KBM-7 (cell line): Measurements from ENCODE around the gene NACA2.
"Not testable (repeated sequence)": the region's sequence is repeated elsewhere in the genome, so short reads cannot be mapped to it uniquely, and the experiment has no call there.

Experiments used
- DNase-seq: peaks from one replicate; pipeline ENCODE4 v3.0.0-alpha.2; 2015
- in situ Hi-C: fragments of 300-500 bp; cut with MboI; formaldehyde crosslinking; loops from 2 replicates; pipeline ENCODE4 v1.14.3; 2020; ENCODE audit warnings: low sequenced_read_pairs, low pct_unique_long_range_greater_than_20kb, mixed read lengths

The NACA2 gene

GRCh38 chr17:61591018-61591417 is at the start of gene NACA2:
Gene NACA2, minus strand, starts transcription at chr17:61591219. Its CDS starts 39 bp downstream, at chr17:61591180.
- in situ Hi-C loops = no loop called here
- DNase-seq = no peak

GRCh38 chr17:61639818-61640217 is 48.8 kb upstream of the NACA2 start:
- in situ Hi-C loops = loop anchor here (25.0 kb wide), 1 partner anchor 197 kb away; no protein-coding TSS in a partner anchor
- no peak for DNase-seq

GRCh38 chr17:61638087-61638486 is 47.1 kb upstream of the NACA2 start:
- no peak for DNase-seq
- in situ Hi-C loops = loop anchor here (25.0 kb wide), 1 partner anchor 199 kb away; no protein-coding TSS in a partner anchor

GRCh38 chr17:61635913-61636432 is 45.0 kb upstream of the NACA2 start:
- peak; percentile 64 for DNase-seq
- in situ Hi-C loops = loop anchor here (25.0 kb wide), 1 partner anchor 201 kb away; no protein-coding TSS in a partner anchor

GRCh38 chr17:61634942-61635538 is 44.0 kb upstream of the NACA2 start:
- no peak for DNase-seq
- in situ Hi-C loops = loop anchor here (25.0 kb wide), 1 partner anchor 202 kb away; no protein-coding TSS in a partner anchor

- DNase-seq = no peak
- in situ Hi-C loops = loop anchor here (25.0 kb wide), 1 partner anchor 203 kb away; no protein-coding TSS in a partner anchor
Measured at GRCh38 chr17:61634011-61634539, 43.1 kb upstream of the NACA2 start.

- DNase-seq = no peak
- in situ Hi-C loops = loop anchor here (25.0 kb wide), 1 partner anchor 204 kb away; no protein-coding TSS in a partner anchor
Measured at GRCh38 chr17:61632826-61633225, 41.8 kb upstream of the NACA2 start.

- DNase-seq = no peak
Measured at GRCh38 chr17:61631800-61632199, 40.8 kb upstream of the NACA2 start.

GRCh38 chr17:61628158-61628557 is 37.1 kb upstream of the NACA2 start:
- in situ Hi-C loops = loop anchor here (25.0 kb wide), 1 partner anchor 209 kb away; no protein-coding TSS in a partner anchor
- DNase-seq = not testable (repeated sequence)

More at GRCh38 chr17:61631800-61632199, 40.8 kb upstream of the NACA2 start:
- in situ Hi-C loops = loop anchor here (25.0 kb wide), 1 partner anchor 206 kb away; no protein-coding TSS in a partner anchor

- in situ Hi-C loops = loop anchor here (25.0 kb wide), 1 partner anchor 210 kb away; no protein-coding TSS in a partner anchor
- no peak for DNase-seq
Measured at GRCh38 chr17:61627658-61628057, 36.6 kb upstream of the NACA2 start.

- no peak for DNase-seq
- in situ Hi-C loops = loop anchor here (25.0 kb wide), 1 partner anchor 210 kb away; no protein-coding TSS in a partner anchor
Measured at GRCh38 chr17:61627125-61627524, 36.1 kb upstream of the NACA2 start.

GRCh38 chr17:61625564-61625963 is 34.5 kb upstream of the NACA2 start:
- no peak for DNase-seq
- in situ Hi-C loops = loop anchor here (25.0 kb wide), 1 partner anchor 212 kb away; no protein-coding TSS in a partner anchor

GRCh38 chr17:61624951-61625350 is 33.9 kb upstream of the NACA2 start:
- DNase-seq = no peak
- in situ Hi-C loops = loop anchor here (25.0 kb wide), 1 partner anchor 212 kb away; no protein-coding TSS in a partner anchor

- in situ Hi-C loops = no loop called here
- no peak for DNase-seq
Measured at GRCh38 chr17:61621317-61621716, 30.3 kb upstream of the NACA2 start.

GRCh38 chr17:61619953-61620352 is 28.9 kb upstream of the NACA2 start:
- in situ Hi-C loops = no loop called here

GRCh38 chr17:61619493-61619892 is 28.5 kb upstream of the NACA2 start:
- in situ Hi-C loops = no loop called here
- DNase-seq = no peak

More at GRCh38 chr17:61619953-61620352, 28.9 kb upstream of the NACA2 start:
- no peak for DNase-seq

GRCh38 chr17:61618950-61619349 is 27.9 kb upstream of the NACA2 start:
- DNase-seq = no peak
- in situ Hi-C loops = no loop called here

GRCh38 chr17:61617330-61617729 is 26.3 kb upstream of the NACA2 start:
- in situ Hi-C loops = no loop called here
- DNase-seq = no peak

GRCh38 chr17:61616783-61617182 is 25.8 kb upstream of the NACA2 start:
- DNase-seq = no peak
- in situ Hi-C loops = no loop called here

- DNase-seq = no peak
- in situ Hi-C loops = no loop called here
Measured at GRCh38 chr17:61614219-61614618, 23.2 kb upstream of the NACA2 start.
